ENCODE data around the gene NOXO1.

DNA sequence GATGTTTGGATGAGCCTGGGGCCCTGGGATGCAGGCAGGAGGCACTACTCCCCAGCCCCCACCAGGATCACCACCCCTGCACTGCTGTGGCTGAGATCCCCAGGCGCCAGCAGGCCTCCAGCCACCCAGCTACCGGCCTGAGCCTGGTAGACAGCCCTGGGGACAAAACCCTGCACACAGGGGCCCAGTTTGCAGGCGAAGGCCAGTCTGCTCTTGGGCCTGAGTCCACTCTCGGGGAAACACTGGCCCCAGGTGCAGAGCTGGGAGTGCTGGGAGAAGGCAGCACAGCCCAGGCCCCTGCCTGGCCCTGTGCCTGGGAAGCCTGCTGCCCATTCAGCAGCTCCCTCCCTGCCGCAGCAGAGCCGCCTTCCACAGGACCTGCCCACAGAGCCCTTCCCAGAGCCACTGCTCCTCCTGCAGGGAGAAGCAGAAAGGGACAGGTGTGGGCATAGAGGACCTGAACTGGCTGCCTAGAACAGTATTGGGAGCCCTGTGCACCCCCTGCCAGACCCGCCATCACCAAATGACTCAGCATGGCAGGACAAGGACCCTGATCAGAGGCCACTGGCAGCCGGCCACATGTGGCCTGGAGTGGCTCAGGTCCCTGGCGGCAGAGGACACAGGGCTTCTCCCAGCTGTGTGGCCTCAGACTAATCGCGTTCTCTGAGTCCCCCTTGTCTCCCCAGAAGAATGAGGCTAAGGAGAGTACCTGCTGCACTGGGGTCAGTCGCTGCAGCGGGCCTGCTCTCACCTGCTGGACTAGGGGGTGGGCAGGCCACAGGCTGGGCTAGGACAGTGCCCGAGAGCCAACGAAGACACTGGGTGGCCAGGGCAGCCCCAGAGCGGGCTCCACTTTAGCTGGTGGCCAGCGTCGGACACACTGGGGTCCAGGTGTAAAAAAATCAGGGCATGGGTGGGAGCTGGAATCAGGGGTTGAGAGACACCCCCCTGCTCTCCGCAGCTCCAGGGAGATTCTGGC lies 48.9 kb downstream of the NOXO1 start:
- TF ChIP-seq, protein P1, sequence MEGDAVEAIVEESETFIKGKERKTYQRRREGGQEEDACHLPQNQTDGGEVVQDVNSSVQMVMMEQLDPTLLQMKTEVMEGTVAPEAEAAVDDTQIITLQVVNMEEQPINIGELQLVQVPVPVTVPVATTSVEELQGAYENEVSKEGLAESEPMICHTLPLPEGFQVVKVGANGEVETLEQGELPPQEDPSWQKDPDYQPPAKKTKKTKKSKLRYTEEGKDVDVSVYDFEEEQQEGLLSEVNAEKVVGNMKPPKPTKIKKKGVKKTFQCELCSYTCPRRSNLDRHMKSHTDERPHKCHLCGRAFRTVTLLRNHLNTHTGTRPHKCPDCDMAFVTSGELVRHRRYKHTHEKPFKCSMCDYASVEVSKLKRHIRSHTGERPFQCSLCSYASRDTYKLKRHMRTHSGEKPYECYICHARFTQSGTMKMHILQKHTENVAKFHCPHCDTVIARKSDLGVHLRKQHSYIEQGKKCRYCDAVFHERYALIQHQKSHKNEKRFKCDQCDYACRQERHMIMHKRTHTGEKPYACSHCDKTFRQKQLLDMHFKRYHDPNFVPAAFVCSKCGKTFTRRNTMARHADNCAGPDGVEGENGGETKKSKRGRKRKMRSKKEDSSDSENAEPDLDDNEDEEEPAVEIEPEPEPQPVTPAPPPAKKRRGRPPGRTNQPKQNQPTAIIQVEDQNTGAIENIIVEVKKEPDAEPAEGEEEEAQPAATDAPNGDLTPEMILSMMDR (conservative IDR thresholded peaks at IDR 0.05; ENCODE audit: low read depth, low read length), result no peak; the same call in 1 of the 2 replicates
- TF ChIP-seq EZH2 (IDR thresholded peaks at IDR 0.05; ENCODE audit: borderline replicate concordance, low read depth, low read length, poor library complexity, severe bottlenecking), result no peak

Measured in A673 (cell line).